ENCODE data around the gene SLC16A13. TPM values are rescaled to one million over a fixed set of nuclear protein-coding genes. Genes with fewer than 3 reads are reported as not detected.

SLC16A13 gene
- total RNA-seq, 1 experiment from 2014 or later, result 7.5 TPM

DNA sequence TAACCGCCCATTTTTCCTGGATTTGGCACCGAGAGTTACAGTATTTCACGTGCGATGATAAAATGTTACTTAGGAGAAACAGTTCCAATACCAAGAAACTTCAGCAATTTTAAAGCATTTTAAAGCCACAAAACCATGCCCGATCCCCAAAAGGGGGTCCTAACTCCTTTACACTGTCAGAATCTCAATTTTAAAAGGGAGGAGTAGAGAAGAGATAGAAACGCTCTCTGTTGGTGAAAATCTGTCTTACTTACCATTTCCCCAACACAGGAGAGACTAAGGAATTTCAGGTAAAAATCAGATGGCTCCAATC, 23.9 kb upstream of the SLC16A13 start:
- DNase-seq (ENCODE audit: unreplicated experiment), result no peak
- TF ChIP-seq CTCF (IDR thresholded peaks at IDR 0.05; ENCODE audit: unreplicated experiment), result no peak
- intact Hi-C loops (cut with micrococcal nuclease), result no loop called here
- Mint-ChIP-seq H3K27me3 (ENCODE audit: insufficient read depth, unreplicated experiment) (no peaks in the 10 kb centered on the region), H3K4me1 (ENCODE audit: insufficient read depth, unreplicated experiment) (peaks cover 17% of the 10 kb centered on the region), H3K27ac (ENCODE audit: low read depth, unreplicated experiment) (peak overlapping the region; percentile 99), H3K4me3 (ENCODE audit: unreplicated experiment) (peak overlapping the region; percentile 96), H3K9me3 (ENCODE audit: unreplicated experiment) (no peaks in the 10 kb centered on the region), H3K36me3 (ENCODE audit: insufficient read depth, unreplicated experiment) (peaks cover 48% of the 10 kb centered on the region)
- CTCF ChIA-PET, result interaction anchor here (0.6 to 1.0 kb wide), 3 partner anchors 101 to 272 kb away, joined by 4 read pairs; no protein-coding TSS in a partner anchor
- POLR2A ChIA-PET, result interaction anchor here (0.6 to 2.8 kb wide), 21 partner anchors 8 to 1525 kb away, joined by 3 to 21 read pairs (median 5); partner anchors contain the start of genes ALOX12, DERL2, KIAA0753 and MIS12
- TSS peak; percentile 72 for BruUV-seq (replicated peaks)

GRCh38 chr17:7014261-7014994, 21.4 kb upstream of the SLC16A13 start:
- peak; percentile 55 for TF ChIP-seq CTCF (IDR thresholded peaks at IDR 0.05; ENCODE audit: unreplicated experiment)
- no peaks in the 10 kb centered on the region for H3K27me3 Mint-ChIP-seq (ENCODE audit: insufficient read depth, unreplicated experiment)
- H3K9me3 Mint-ChIP-seq (ENCODE audit: unreplicated experiment), result no peaks in the 10 kb centered on the region
- DNase-seq (ENCODE audit: unreplicated experiment), result peak; percentile 96
- H3K4me1 Mint-ChIP-seq (ENCODE audit: insufficient read depth, unreplicated experiment), result peaks cover 15% of the 10 kb centered on the region
- peaks cover 29% of the 10 kb centered on the region for H3K36me3 Mint-ChIP-seq (ENCODE audit: insufficient read depth, unreplicated experiment)
- intact Hi-C loops (cut with micrococcal nuclease), result no loop called here
- CTCF ChIA-PET, result interaction anchor here (0.7 to 1.8 kb wide), 2 partner anchors 10 to 88 kb away, joined by 4 read pairs; no protein-coding TSS in a partner anchor
- POLR2A ChIA-PET, result interaction anchor here (0.6 to 2.8 kb wide), 6 partner anchors 21 to 1678 kb away, joined by 3 to 14 read pairs (median 3); partner anchors contain the start of genes KIAA0753, SLC16A13 and TXNDC17
- H3K4me3 Mint-ChIP-seq (ENCODE audit: unreplicated experiment), result peak overlapping the region; percentile 96
- BruUV-seq (replicated peaks), result no TSS peak
- peak overlapping the region; percentile 99 for H3K27ac Mint-ChIP-seq (ENCODE audit: low read depth, unreplicated experiment)

GRCh38 chr17:7014995-7015958, 20.5 kb upstream of the SLC16A13 start:
- intact Hi-C loops (cut with micrococcal nuclease), result no loop called here

More at GRCh38 chr17:7014995-7015958, 20.5 kb upstream of the SLC16A13 start:
- H3K27me3 Mint-ChIP-seq (ENCODE audit: insufficient read depth, unreplicated experiment), result no peaks in the 10 kb centered on the region
- peaks cover 15% of the 10 kb centered on the region for H3K4me1 Mint-ChIP-seq (ENCODE audit: insufficient read depth, unreplicated experiment)
- DNase-seq (ENCODE audit: unreplicated experiment), result no peak
- ChIA-PET POLR2A (interaction anchor here (0.5 to 1.6 kb wide), 6 partner anchors 20 to 426 kb away, joined by 3 to 12 read pairs (median 4); partner anchors contain the start of genes SLC16A13 and TXNDC17), CTCF (interaction anchor here (0.6 to 1.8 kb wide), 4 partner anchors 11 to 231 kb away, joined by 3 to 4 read pairs (median 3); no protein-coding TSS in a partner anchor)
- H3K27ac Mint-ChIP-seq (ENCODE audit: low read depth, unreplicated experiment), result peak overlapping the region; percentile 99
- TF ChIP-seq CTCF (IDR thresholded peaks at IDR 0.05; ENCODE audit: unreplicated experiment), result no peak
- peak overlapping the region; percentile 96 for H3K4me3 Mint-ChIP-seq (ENCODE audit: unreplicated experiment)
- H3K36me3 Mint-ChIP-seq (ENCODE audit: insufficient read depth, unreplicated experiment), result peaks cover 24% of the 10 kb centered on the region
- BruUV-seq (replicated peaks), result TSS peak; percentile 1
- no peaks in the 10 kb centered on the region for H3K9me3 Mint-ChIP-seq (ENCODE audit: unreplicated experiment)
